ENCODE measurements around the gene BPIFA2. TPM values are rescaled to one million over a fixed set of nuclear protein-coding genes. Genes with fewer than 3 reads are reported as not detected.

Gene BPIFA2
- total RNA-seq, 1 donor from 2014 or later: not detected

DNA sequence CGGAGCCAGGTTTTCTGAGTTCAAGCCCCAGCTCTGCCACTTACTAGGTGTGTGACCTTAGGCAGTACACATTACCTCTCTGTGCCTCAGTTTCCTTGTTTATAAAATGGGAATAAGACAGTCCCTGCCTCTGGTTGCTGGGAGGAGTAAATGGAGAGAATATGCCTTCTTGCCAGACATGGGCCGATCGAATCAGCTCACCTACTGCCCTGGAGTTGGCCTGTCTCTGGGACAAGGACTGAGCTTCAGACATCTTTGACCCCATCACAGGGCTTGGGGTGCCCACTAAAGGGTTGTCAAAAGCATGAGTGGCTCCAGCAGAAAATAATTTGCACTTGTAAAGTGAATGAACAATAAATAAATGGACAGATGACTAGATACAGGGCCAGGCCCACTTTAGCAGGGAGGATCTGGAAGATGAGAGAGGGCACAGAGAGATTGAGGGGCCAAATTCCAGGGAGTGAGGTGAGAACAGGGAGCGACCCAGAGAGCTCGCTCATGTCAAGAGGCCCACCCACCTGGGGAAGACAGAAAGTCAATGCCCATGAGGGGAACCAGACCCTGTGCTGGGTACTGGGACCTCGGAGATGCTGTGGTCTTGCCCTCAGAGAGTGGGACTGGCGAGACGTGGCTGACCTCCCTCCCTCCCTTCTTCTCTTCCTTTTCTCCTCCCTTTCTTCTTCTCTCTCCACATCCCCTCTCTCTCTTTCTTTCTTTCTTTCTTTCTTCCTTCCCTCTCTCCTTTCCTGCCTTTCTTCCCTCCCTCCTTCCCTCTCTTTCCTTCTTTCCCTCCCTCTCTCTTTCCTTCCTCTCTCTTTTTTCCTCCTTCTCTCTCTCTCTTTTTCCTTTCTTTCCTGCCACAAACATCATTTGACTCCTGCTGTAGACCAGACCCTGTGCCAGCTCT, 3.9 kb upstream of the BPIFA2 start:
- intact Hi-C loops (cut with DNase I): no loop called here
- H3K27me3 ChIP-seq: no peaks in the 10 kb centered on the region

DNA sequence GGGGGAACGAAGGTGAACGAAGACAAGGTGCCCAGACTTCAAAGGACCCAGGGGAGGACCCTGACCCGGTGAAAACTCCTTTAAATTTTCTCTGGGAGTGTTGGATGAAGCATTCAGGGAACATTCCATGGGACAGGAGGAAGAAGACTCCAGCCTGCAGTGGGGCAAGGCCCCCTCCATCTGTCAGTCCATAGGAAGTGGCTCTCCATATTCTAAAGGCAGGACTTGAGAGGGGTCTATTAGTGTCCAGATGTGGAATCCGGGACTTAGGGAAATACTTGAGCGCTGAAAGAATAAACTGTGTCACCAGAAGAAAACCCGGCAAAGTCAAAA, 3.2 kb upstream of the BPIFA2 start:
- TF ChIP-seq, protein P1, sequence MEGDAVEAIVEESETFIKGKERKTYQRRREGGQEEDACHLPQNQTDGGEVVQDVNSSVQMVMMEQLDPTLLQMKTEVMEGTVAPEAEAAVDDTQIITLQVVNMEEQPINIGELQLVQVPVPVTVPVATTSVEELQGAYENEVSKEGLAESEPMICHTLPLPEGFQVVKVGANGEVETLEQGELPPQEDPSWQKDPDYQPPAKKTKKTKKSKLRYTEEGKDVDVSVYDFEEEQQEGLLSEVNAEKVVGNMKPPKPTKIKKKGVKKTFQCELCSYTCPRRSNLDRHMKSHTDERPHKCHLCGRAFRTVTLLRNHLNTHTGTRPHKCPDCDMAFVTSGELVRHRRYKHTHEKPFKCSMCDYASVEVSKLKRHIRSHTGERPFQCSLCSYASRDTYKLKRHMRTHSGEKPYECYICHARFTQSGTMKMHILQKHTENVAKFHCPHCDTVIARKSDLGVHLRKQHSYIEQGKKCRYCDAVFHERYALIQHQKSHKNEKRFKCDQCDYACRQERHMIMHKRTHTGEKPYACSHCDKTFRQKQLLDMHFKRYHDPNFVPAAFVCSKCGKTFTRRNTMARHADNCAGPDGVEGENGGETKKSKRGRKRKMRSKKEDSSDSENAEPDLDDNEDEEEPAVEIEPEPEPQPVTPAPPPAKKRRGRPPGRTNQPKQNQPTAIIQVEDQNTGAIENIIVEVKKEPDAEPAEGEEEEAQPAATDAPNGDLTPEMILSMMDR (IDR thresholded peaks at IDR 0.05): no peak
- Histone ChIP-seq H3K27ac (no peak overlapping the region), H3K4me1 (no peaks in the 10 kb centered on the region), H3K27me3 (no peaks in the 10 kb centered on the region), H3K36me3 (no peaks in the 10 kb centered on the region), H3K4me3 (no peak overlapping the region), H3K9me3 (no peaks in the 10 kb centered on the region)
- no peak for DNase-seq
- ATAC-seq: no peak
- intact Hi-C loops (cut with DNase I): no loop called here

More for the DNA sequence above, 3.9 kb upstream of the BPIFA2 start:
- no peaks in the 10 kb centered on the region for H3K4me1 ChIP-seq
- H3K4me3 ChIP-seq: no peak overlapping the region
- H3K36me3 ChIP-seq: no peaks in the 10 kb centered on the region
- DNase-seq (no peak), ATAC-seq (no peak)
- H3K27ac ChIP-seq: no peak overlapping the region
- TF ChIP-seq, protein P1 (IDR thresholded peaks at IDR 0.05): no peak
- no peaks in the 10 kb centered on the region for H3K9me3 ChIP-seq

DNA sequence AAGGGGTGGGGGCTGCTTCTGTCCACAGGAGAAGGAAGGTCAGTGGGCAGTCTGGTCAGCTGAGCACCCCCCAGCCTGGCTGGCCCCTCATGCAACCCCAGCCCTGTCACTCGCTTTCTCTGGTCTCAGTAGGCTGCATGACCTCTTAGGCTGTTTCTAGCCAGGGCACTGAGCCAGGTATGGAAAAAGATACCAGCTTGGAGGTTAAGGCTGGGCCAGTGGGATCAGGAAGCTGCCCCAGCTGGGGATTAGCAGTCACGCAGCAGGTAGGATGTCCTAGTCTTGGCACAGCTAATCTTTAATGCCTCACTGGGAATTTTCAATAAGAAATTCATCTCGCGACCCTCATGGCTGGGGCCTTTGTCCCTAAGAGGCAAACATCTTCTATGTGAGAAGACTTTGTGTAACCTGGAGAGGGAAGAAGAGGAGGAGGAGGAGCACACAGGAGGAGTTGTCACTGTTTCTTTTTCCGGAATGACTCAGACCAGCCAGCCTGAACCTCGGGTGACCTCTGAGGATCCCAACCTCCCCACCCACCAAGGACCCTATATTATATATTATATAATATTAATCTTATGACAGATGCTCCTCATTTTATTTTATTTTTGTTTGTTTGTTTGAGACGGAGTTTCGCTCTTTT, 2.4 kb upstream of the BPIFA2 start:
- H3K4me3 ChIP-seq: no peak overlapping the region
- no peak for DNase-seq
- intact Hi-C loops (cut with DNase I): no loop called here
- no peaks in the 10 kb centered on the region for H3K9me3 ChIP-seq
- H3K27ac ChIP-seq: no peak overlapping the region
- no peaks in the 10 kb centered on the region for H3K4me1 ChIP-seq
- H3K36me3 ChIP-seq: no peaks in the 10 kb centered on the region
- TF ChIP-seq, protein P1 (IDR thresholded peaks at IDR 0.05): no peak
- H3K27me3 ChIP-seq: no peaks in the 10 kb centered on the region
- ATAC-seq: no peak

DNA sequence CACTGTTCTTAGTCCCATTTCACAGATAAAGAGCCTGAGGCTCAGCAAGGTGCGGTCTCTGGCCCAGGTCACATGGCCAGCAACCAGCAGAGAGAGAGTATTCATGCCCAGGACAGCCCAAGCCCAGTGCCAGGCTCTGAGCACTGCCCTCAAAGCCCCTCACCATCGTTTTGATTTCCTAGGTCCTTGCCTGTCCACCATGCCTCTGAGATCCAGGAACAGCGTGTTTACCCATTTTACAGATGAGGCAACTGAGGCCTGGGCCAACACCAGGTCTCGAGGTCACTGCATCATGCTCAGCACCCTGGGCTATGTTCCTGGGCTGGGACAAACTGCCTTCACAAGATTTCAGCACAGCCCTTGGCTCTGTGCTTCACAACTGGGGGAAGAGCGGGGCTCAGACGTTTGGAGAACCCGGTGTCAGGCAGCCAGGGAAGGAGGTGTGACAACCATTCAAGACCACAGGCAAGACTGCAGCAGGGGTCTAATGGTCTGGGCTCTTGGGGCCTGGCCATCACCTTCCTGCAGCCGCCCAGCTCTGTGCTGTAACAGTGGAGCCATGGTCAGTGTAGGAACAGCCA, 1.3 kb upstream of the BPIFA2 start:
- DNase-seq (no peak), ATAC-seq (no peak)
- no peaks in the 10 kb centered on the region for H3K27me3 ChIP-seq
- H3K4me3 ChIP-seq: no peak overlapping the region
- no peaks in the 10 kb centered on the region for H3K9me3 ChIP-seq
- H3K4me1 ChIP-seq: no peaks in the 10 kb centered on the region
- intact Hi-C loops (cut with DNase I): no loop called here
- TF ChIP-seq, protein P1 (IDR thresholded peaks at IDR 0.05): no peak
- no peaks in the 10 kb centered on the region for H3K36me3 ChIP-seq
- no peak overlapping the region for H3K27ac ChIP-seq

DNA sequence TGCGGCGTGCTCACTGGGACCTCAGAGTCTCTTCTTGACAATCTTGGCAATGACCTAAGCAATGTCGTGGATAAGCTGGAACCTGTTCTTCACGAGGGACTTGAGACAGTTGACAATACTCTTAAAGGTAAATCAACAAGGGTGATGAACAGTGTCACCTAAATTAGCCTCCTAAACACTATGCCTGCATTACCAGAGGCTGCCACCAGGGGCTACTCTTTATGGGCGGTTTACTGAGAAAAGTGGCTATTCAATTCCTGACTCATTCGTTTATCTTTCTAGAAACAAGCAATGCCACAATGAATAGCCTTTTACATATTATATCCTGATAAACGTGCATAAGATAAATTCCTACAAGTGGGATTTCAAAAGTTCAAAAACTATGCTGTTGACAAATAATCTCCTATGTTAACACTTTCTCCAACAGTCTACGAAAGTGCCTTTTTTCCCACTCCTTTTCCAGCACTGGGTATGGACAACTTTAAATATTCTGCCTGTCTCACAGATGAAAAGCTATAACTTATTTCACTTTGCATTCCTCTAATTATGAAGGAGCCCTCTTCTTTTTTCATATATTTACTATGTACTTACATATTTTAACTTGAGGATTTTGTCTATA, 1.3 kb downstream of the BPIFA2 start:
- Histone ChIP-seq H3K27me3 (no peaks in the 10 kb centered on the region), H3K4me1 (no peaks in the 10 kb centered on the region), H3K9me3 (no peaks in the 10 kb centered on the region), H3K36me3 (no peaks in the 10 kb centered on the region), H3K27ac (no peak overlapping the region), H3K4me3 (no peak overlapping the region)
- intact Hi-C loops (cut with DNase I): no loop called here
- TF ChIP-seq, protein P1 (IDR thresholded peaks at IDR 0.05): peak; percentile 35
- DNase-seq (no peak), ATAC-seq (no peak)
